ENCODE measurements around the gene MCAM. TPM values are rescaled to one million over a fixed set of nuclear protein-coding genes. Genes with fewer than 3 reads are reported as not detected.

MCAM gene
- total and polyA plus RNA-seq, 10 of the 15 experiments (the other 5 are each of a cell fraction or from before 2014, with no cell fraction given): 3.1 to 19.7 (median 9.3) TPM

- H3K79me2 ChIP-seq (ENCODE audit: control insufficient read depth, insufficient read depth, low read length): peaks cover 4% of the 10 kb centered on the region
- H3K9ac ChIP-seq (ENCODE audit: control insufficient read depth, insufficient read depth, low read length): no peak overlapping the region
- H3K36me3 ChIP-seq (ENCODE audit: control insufficient read depth in 2 of 2, insufficient read depth in 2 of 2, low read length in 1 of 2): peaks cover 5 to 16% of the 10 kb centered on the region in 2 experiments
- no peaks in the 10 kb centered on the region for H3K9me3 ChIP-seq (replicated peaks; ENCODE audit: control insufficient read depth, insufficient read depth, low read length)
- ChIA-PET RAD21 (ENCODE audit: unreplicated experiment) (interaction anchor here (0.8 to 0.9 kb wide), 2 partner anchors 9 to 11 kb away, joined by 3 to 4 read pairs; no protein-coding TSS in a partner anchor), SMC1A (ENCODE audit: uncharacterized antibody, unreplicated experiment) (interaction anchor here (4.0 kb wide), 1 partner anchor 11 kb away, joined by 23 read pairs; no protein-coding TSS in a partner anchor), POLR2A (interaction anchor here (0.6 to 0.9 kb wide), 3 partner anchors 11 to 43 kb away, joined by 3 to 4 read pairs (median 4); no protein-coding TSS in a partner anchor), CTCF (interaction anchor here (0.6 to 1.8 kb wide), 6 partner anchors 9 to 77 kb away, joined by 3 to 6 read pairs (median 4); no protein-coding TSS in a partner anchor)
- 95% methylated on average over 6 of the region's 6 CpGs for WGBS (ENCODE audit: insufficient coverage, insufficient replicate concordance, low lambda C conversion rate, missing lambda C conversion rate)
- no peak for DNase-seq (ENCODE audit: low read depth, low spot score)
- TF ChIP-seq BCL3 (IDR thresholded peaks at IDR 0.05; ENCODE audit: borderline replicate concordance, insufficient read depth, low read depth, low read length, poor library complexity, severe bottlenecking) (no peak), CHD1 (IDR thresholded peaks at IDR 0.05; ENCODE audit: low read depth, low read length) (no peak), LARP7 (IDR thresholded peaks at IDR 0.05) (no peak), HCFC1 (IDR thresholded peaks at IDR 0.05; ENCODE audit: low read length) (no peak), STAT3 (IDR thresholded peaks at IDR 0.05; ENCODE audit: low read depth, low read length) (no peak), WRNIP1 (IDR thresholded peaks at IDR 0.05; ENCODE audit: borderline replicate concordance, low read depth, low read length) (no peak), FOS (IDR thresholded peaks at IDR 0.05; ENCODE audit: borderline replicate concordance, extremely low read depth, insufficient read length) (no peak), ESRRA (IDR thresholded peaks at IDR 0.05; ENCODE audit: low read length) (no peak), BCL11A (IDR thresholded peaks at IDR 0.05; ENCODE audit: low read depth, low read length) (no peak), TARDBP (IDR thresholded peaks at IDR 0.05; ENCODE audit: borderline replicate concordance) (no peak), HDGF (IDR thresholded peaks at IDR 0.05) (no peak), HDAC2 (IDR thresholded peaks at IDR 0.05) (no peak), SMAD5 (IDR thresholded peaks at IDR 0.05; ENCODE audit: low read depth) (no peak), ETV6 (conservative IDR thresholded peaks at IDR 0.05 in 1 of 2, IDR thresholded peaks at IDR 0.05 in 1 of 2; ENCODE audit: borderline replicate concordance in 1 of 2, low read depth in 1 of 2) (no peak), MYB (IDR thresholded peaks at IDR 0.05; ENCODE audit: borderline replicate concordance, low read depth, low read length) (no peak), POLR2AphosphoS5 (IDR thresholded peaks at IDR 0.05; ENCODE audit: low read length) (no peak), EGR1 (IDR thresholded peaks at IDR 0.05; ENCODE audit: borderline replicate concordance in 1 of 2, low read depth in 2 of 2, low read length in 2 of 2) (no peak), SREBF2 (IDR thresholded peaks at IDR 0.05; ENCODE audit: low read length) (no peak), ZBTB11 (CRISPR knock-in tag; IDR thresholded peaks at IDR 0.05) (no peak), IRF4 (IDR thresholded peaks at IDR 0.05; ENCODE audit: low read depth, low read length) (no peak)
- intact Hi-C loops (cut with micrococcal nuclease; ENCODE audit: unreplicated experiment) (no loop called here), in situ Hi-C loops (cut with MboI) (no loop called here)
- no peak overlapping the region for H3K27ac ChIP-seq (ENCODE audit: control insufficient read depth, insufficient read depth)
- no peaks in the 10 kb centered on the region for H3K4me1 ChIP-seq (ENCODE audit: control insufficient read depth, insufficient read depth, low read length)
- FAIRE-seq: no peak
- H4K20me1 ChIP-seq (ENCODE audit: control insufficient read depth, insufficient read depth): no peaks in the 10 kb centered on the region
- H3K27me3 ChIP-seq (replicated peaks in 1 of 2; ENCODE audit: control insufficient read depth in 2 of 2, insufficient read depth in 2 of 2, low read length in 1 of 2): no peaks in the 10 kb centered on the region
- BruUV-seq (replicated peaks): no TSS peak
- H3K4me3 ChIP-seq: no peak overlapping the region
- H2AFZ ChIP-seq (ENCODE audit: control insufficient read depth, low read depth, low read length): no peak overlapping the region
- no peak for ATAC-seq
- H3K4me2 ChIP-seq (ENCODE audit: control insufficient read depth, insufficient read depth): no peak overlapping the region
These were observed 43.2 kb downstream of the MCAM start for GRCh38 chr11:119273721-119274120.

Data from GM12878 (cell line).